HG02840 (cell line): ENCODE results near the gene CASP6.

Experiments used
- ATAC-seq: cut with Tn5 transposase; IDR thresholded peaks from one replicate; pipeline ENCODE4 v1.9.1; 2021; ENCODE audit warnings: mild to moderate bottlenecking, moderate library complexity, moderate number of reproducible peaks; ENCODE audit not compliant: unreplicated experiment, low FRiP score

CASP6 gene

GRCh38 chr4:109673303-109673702 is 29.9 kb downstream of the CASP6 start:
- no peak for ATAC-seq

- no peak for ATAC-seq
These were observed 30.9 kb downstream of the CASP6 start for GRCh38 chr4:109672169-109672930.

GRCh38 chr4:109671350-109671749 is 31.9 kb downstream of the CASP6 start:
- no peak for ATAC-seq

- no peak for ATAC-seq
These were observed 37.3 kb downstream of the CASP6 start for GRCh38 chr4:109665783-109666485.

- ATAC-seq = no peak
These were observed 40.5 kb downstream of the CASP6 start for GRCh38 chr4:109662771-109663170.

- ATAC-seq = no peak
These were observed 41.1 kb downstream of the CASP6 start for GRCh38 chr4:109662116-109662515.

- ATAC-seq = no peak
These were observed 44.3 kb downstream of the CASP6 start for GRCh38 chr4:109658871-109659410.

- ATAC-seq = no peak
These were observed 45.3 kb downstream of the CASP6 start for GRCh38 chr4:109657854-109658418.

- ATAC-seq = no peak
These were observed 47.8 kb downstream of the CASP6 start for GRCh38 chr4:109655396-109655795.

- ATAC-seq = peak; percentile 76
These were observed 53.4 kb downstream of the CASP6 start for GRCh38 chr4:109649872-109650271.

GRCh38 chr4:109648997-109649575 is 54.2 kb downstream of the CASP6 start:
- no peak for ATAC-seq

GRCh38 chr4:109648266-109648996 is 54.8 kb downstream of the CASP6 start:
- ATAC-seq = peak; percentile 46

- no peak for ATAC-seq
These were observed 57.2 kb downstream of the CASP6 start for GRCh38 chr4:109645874-109646710.

GRCh38 chr4:109640644-109641043 is 62.6 kb downstream of the CASP6 start:
- no peak for ATAC-seq
